ENCODE measurements around the gene TEX19. TPM values are rescaled to one million over a fixed set of nuclear protein-coding genes. Genes with fewer than 3 reads are reported as not detected.

Gene TEX19
- total and polyA plus RNA-seq, 2 experiments from 2014 or later: 0.10 to 0.66 TPM

GRCh38 chr17:82391496-82392066, 32.5 kb downstream of the TEX19 start:
- Mint-ChIP-seq H3K4me1 (no peaks in the 10 kb centered on the region; the same call in 2 of the 3 replicates), H3K27ac (no peak overlapping the region), H3K9me3 (no peaks in the 10 kb centered on the region), H3K27me3 (ENCODE audit: insufficient read depth, low read depth, poor library complexity) (peaks cover 14% of the 10 kb centered on the region), H3K4me3 (no peak overlapping the region), H3K36me3 (ENCODE audit: low read depth) (no peaks in the 10 kb centered on the region; the same call in 2 of the 3 replicates)
- no peak overlapping the region for H3K4me2 ChIP-seq
- H3K36me3 ChIP-seq (ENCODE audit: insufficient read depth): no peaks in the 10 kb centered on the region
- H2AFZ ChIP-seq: no peak overlapping the region
- ATAC-seq (no peak), DNase-seq (ENCODE audit: low spot score) (no peak)
- H4K20me1 ChIP-seq (replicated peaks; ENCODE audit: insufficient read depth): no peaks in the 10 kb centered on the region; the same call in 1 of the 2 replicates
- TF ChIP-seq ZNF462 (CRISPR knock-in tag; IDR thresholded peaks at IDR 0.05) (no peak), EZH2phosphoT487 (IDR thresholded peaks at IDR 0.05; ENCODE audit: unreplicated experiment) (no peak), STAT1 (IDR thresholded peaks at IDR 0.05; ENCODE audit: unreplicated experiment) (no peak), ZNF114 (CRISPR knock-in tag; IDR thresholded peaks at IDR 0.05) (no peak), EZH2 (IDR thresholded peaks at IDR 0.05; ENCODE audit: low read depth, unreplicated experiment) (no peak), JUNB (IDR thresholded peaks at IDR 0.05; ENCODE audit: unreplicated experiment) (no peak), NANOG (IDR thresholded peaks at IDR 0.05; ENCODE audit: borderline replicate concordance) (no peak), ETS1 (IDR thresholded peaks at IDR 0.05) (no peak), REST (IDR thresholded peaks at IDR 0.05; ENCODE audit: unreplicated experiment) (no peak), ZNF331 (CRISPR knock-in tag; IDR thresholded peaks at IDR 0.05; ENCODE audit: low read depth) (no peak), CTCF (conservative IDR thresholded peaks at IDR 0.05; ENCODE audit: low read depth in 2 of 2) (no peak), POLR2AphosphoS5 (IDR thresholded peaks at IDR 0.05; ENCODE audit: low read depth) (no peak), CREB1 (CRISPR knock-in tag; IDR thresholded peaks at IDR 0.05; ENCODE audit: low read depth) (no peak)
- H3K79me2 ChIP-seq (replicated peaks; ENCODE audit: insufficient read depth): no peaks in the 10 kb centered on the region
- H3K4me3 ChIP-seq: no peak overlapping the region
- H3K4me1 ChIP-seq (ENCODE audit: insufficient read depth): no peaks in the 10 kb centered on the region
- H3K27me3 ChIP-seq (ENCODE audit: insufficient read depth): no peaks in the 10 kb centered on the region
- no peak overlapping the region for H3K27ac ChIP-seq (ENCODE audit: low read depth)
- no peaks in the 10 kb centered on the region for H3K9me2 ChIP-seq (ENCODE audit: insufficient read depth)
- H3F3A ChIP-seq (replicated peaks; ENCODE audit: low read depth): no peaks in the 10 kb centered on the region

All from GM23338 (cell line).